H9 (cell line): Measurements from ENCODE around the gene VENTX. TPM values are rescaled to one million over a fixed set of nuclear protein-coding genes. Genes with fewer than 3 reads are reported as not detected.

ENCODE experiments used
- DNase-seq: peaks from one replicate; pipeline ENCODE4 v3.0.0-alpha.2; 2017
- H2AFZ ChIP-seq: one replicate; pipeline ENCODE4 v1.6.1; 2013; ENCODE audit warnings: mild to moderate bottlenecking, low read length, control low read depth, moderate library complexity
- H2AK5ac ChIP-seq: 2 replicates; pipeline ENCODE4 v1.6.1; 2013; ENCODE audit warnings: low read length, control low read depth, mixed read lengths; ENCODE audit not compliant: insufficient read length
- H2BK120ac ChIP-seq: one replicate; pipeline ENCODE4 v1.6.1; 2013; ENCODE audit warnings: low read depth, mild to moderate bottlenecking, low read length, control low read depth, inconsistent platforms; ENCODE audit not compliant: poor library complexity, severe bottlenecking
- H2BK12ac ChIP-seq: 2 replicates; pipeline ENCODE4 v1.6.1; 2013; ENCODE audit warnings: low read length, control low read depth, mixed read lengths, low read depth; ENCODE audit not compliant: insufficient read length
- H2BK15ac ChIP-seq: 2 replicates; pipeline ENCODE4 v1.6.1; 2013; ENCODE audit warnings: low read depth, low read length, control low read depth
- H2BK20ac ChIP-seq: one replicate; pipeline ENCODE4 v1.6.1; 2013; ENCODE audit warnings: low read depth, mild to moderate bottlenecking, low read length, control low read depth, inconsistent platforms; ENCODE audit not compliant: poor library complexity, severe bottlenecking
- H2BK5ac ChIP-seq: 2 replicates; pipeline ENCODE4 v1.6.1; 2013; ENCODE audit warnings: low read length, control low read depth, mixed read lengths; ENCODE audit not compliant: insufficient read length
- H3K14ac ChIP-seq: 2 replicates; pipeline ENCODE4 v1.6.1; 2013; ENCODE audit warnings: low read length, control low read depth; ENCODE audit not compliant: insufficient read depth
- H3K18ac ChIP-seq: 2 replicates; pipeline ENCODE4 v1.6.1; 2013; ENCODE audit warnings: low read depth, mild to moderate bottlenecking, mixed read lengths, low read length, control low read depth; ENCODE audit not compliant: insufficient read length
- H3K23ac ChIP-seq: 2 replicates; pipeline ENCODE4 v1.6.1; 2013; ENCODE audit warnings: low read length, control low read depth, mixed read lengths, low read depth; ENCODE audit not compliant: insufficient read length
- H3K23me2 ChIP-seq: 2 replicates; pipeline ENCODE4 v1.6.1; 2013; ENCODE audit warnings: low read depth, mild to moderate bottlenecking, mixed read lengths, low read length, control low read depth; ENCODE audit not compliant: insufficient read length, poor library complexity, severe bottlenecking
- H3K27ac ChIP-seq: 2 replicates; pipeline ENCODE4 v1.5.1; 2013; ENCODE audit warnings: low read length, control low read depth, mixed read lengths, low read depth; ENCODE audit not compliant: insufficient read length
- H3K27me3 ChIP-seq: 2 replicates; pipeline ENCODE4 v1.6.1; 2013; ENCODE audit warnings: low read length, control low read depth, inconsistent platforms; ENCODE audit not compliant: insufficient read depth
- H3K4ac ChIP-seq: 2 replicates; pipeline ENCODE4 v1.6.1; 2013; ENCODE audit warnings: low read depth, mild to moderate bottlenecking, control low read depth, inconsistent platforms, low read length, moderate library complexity
- H3K4me1 ChIP-seq: 2 replicates; pipeline ENCODE4 v1.6.1; 2013; ENCODE audit warnings: low read length, control low read depth, inconsistent platforms; ENCODE audit not compliant: insufficient read depth
- H3K4me2 ChIP-seq: 2 replicates; pipeline ENCODE4 v1.6.1; 2013; ENCODE audit warnings: low read length, control low read depth, mixed read lengths; ENCODE audit not compliant: insufficient read length, insufficient read depth
- H3K56ac ChIP-seq: 2 replicates; pipeline ENCODE4 v1.6.1; 2013; ENCODE audit warnings: low read depth, mild to moderate bottlenecking, mixed read lengths, low read length, control low read depth; ENCODE audit not compliant: insufficient read length
- H3K79me1 ChIP-seq: 2 replicates; pipeline ENCODE4 v1.6.1; 2013; ENCODE audit warnings: low read depth, mild to moderate bottlenecking, moderate library complexity, low read length, control low read depth, inconsistent platforms; ENCODE audit not compliant: insufficient read depth, poor library complexity, severe bottlenecking
- H3K79me2 ChIP-seq: 2 replicates; pipeline ENCODE4 v1.6.1; 2013; ENCODE audit warnings: low read length, control low read depth, inconsistent platforms; ENCODE audit not compliant: insufficient read depth
- H3K9ac ChIP-seq: 2 replicates; pipeline ENCODE4 v1.6.1; 2013; ENCODE audit warnings: low read length, control low read depth, mixed read lengths; ENCODE audit not compliant: insufficient read length; ENCODE audit errors: extremely low read depth
- H3K9me3 ChIP-seq: one replicate; pipeline ENCODE4 v1.6.1; 2013; ENCODE audit warnings: low read depth, low read length, inconsistent platforms; ENCODE audit not compliant: control insufficient read depth
- H3T11ph ChIP-seq: one replicate; pipeline ENCODE4 v1.6.1; 2013; ENCODE audit warnings: mild to moderate bottlenecking, low read length, control low read depth, inconsistent platforms
- H4K20me1 ChIP-seq: one replicate; pipeline ENCODE4 v1.6.1; 2013; ENCODE audit not compliant: control insufficient read depth, insufficient read length, insufficient read depth
- H4K5ac ChIP-seq: 2 replicates; pipeline ENCODE4 v1.6.1; 2013; ENCODE audit warnings: low read depth, mild to moderate bottlenecking, mixed read lengths, low read length, control low read depth; ENCODE audit not compliant: insufficient read length
- H4K8ac ChIP-seq: replicated peaks from 2 replicates; pipeline ENCODE4 v1.6.1; 2013; ENCODE audit warnings: low read length, control low read depth, mixed read lengths, low read depth; ENCODE audit not compliant: insufficient read length
- H4K91ac ChIP-seq: 2 replicates; pipeline ENCODE4 v1.6.1; 2013; ENCODE audit warnings: low read depth, mild to moderate bottlenecking, moderate library complexity, mixed read lengths, low read length, control low read depth; ENCODE audit not compliant: insufficient read length
- H3K27ac Mint-ChIP-seq, 3 experiments: 2 replicates in 2 of 3; 3 replicates in 1 of 3; pipeline ENCODE4 v1.8.0; 2020 to 2021; ENCODE audit warnings: mixed read lengths in 3 of 3, mild to moderate bottlenecking in 1 of 3, moderate library complexity in 1 of 3
- H3K27me3 Mint-ChIP-seq: 2 replicates; pipeline ENCODE4 v1.8.0; 2021; ENCODE audit warnings: low read depth, mild to moderate bottlenecking, moderate library complexity, mixed read lengths
- H3K36me3 Mint-ChIP-seq, 3 experiments: 2 replicates in 2 of 3; 3 replicates in 1 of 3; pipeline ENCODE4 v1.8.0; 2020 to 2021; ENCODE audit warnings: low read depth in 3 of 3, mixed read lengths in 3 of 3; ENCODE audit not compliant: insufficient read depth in 1 of 3
- H3K4me1 Mint-ChIP-seq, 2 experiments: 2 replicates each; pipeline ENCODE4 v1.8.0; 2020; ENCODE audit warnings: mixed read lengths in 2 of 2
- H3K4me3 Mint-ChIP-seq, 2 experiments: 2 replicates in 1 of 2; 3 replicates in 1 of 2; pipeline ENCODE4 v1.8.0; 2020 to 2021; ENCODE audit warnings: mild to moderate bottlenecking in 2 of 2, mixed read lengths in 2 of 2, moderate library complexity in 1 of 2
- H3K9me3 Mint-ChIP-seq, 2 experiments: 2 replicates in 1 of 2; 3 replicates in 1 of 2; pipeline ENCODE4 v1.8.0; 2020; ENCODE audit warnings: mild to moderate bottlenecking in 2 of 2, mixed read lengths in 2 of 2, moderate library complexity in 1 of 2
- CTCF ChIP-seq: fragments of 200-600 bp; sonication (generic); conservative IDR thresholded peaks from 3 replicates; pipeline ENCODE4 v1.8.0; 2021; ENCODE audit warnings: antibody characterized with exemption, mild to moderate bottlenecking
- WGBS: extraction: QIAGEN DNeasy Blood & Tissue Kit; methylation state at CpG from one replicate; pipeline ENCODE4 v1.1.7; 2013; ENCODE audit warnings: missing lambda C conversion rate, low lambda C conversion rate, mixed read lengths; ENCODE audit not compliant: insufficient read length; ENCODE audit errors: extremely low coverage; 5-methylcytosine and 5-hydroxymethylcytosine counted together
- total RNA-seq: library from RNA; stranded (reverse); gene quantifications from 2 replicates; pipeline ENCODE4 v1.2.1, GENCODE V29; 2021

The VENTX gene
- total RNA-seq, 1 experiment from 2014 or later, result 10.9 TPM

GRCh38 chr10:133196221-133196915, 41.3 kb upstream of the VENTX start:
- no peaks in the 10 kb centered on the region for H3K79me2 ChIP-seq
- no peak overlapping the region for H4K5ac ChIP-seq
- no peak overlapping the region for H2BK15ac ChIP-seq
- H3K18ac ChIP-seq, result no peak overlapping the region
- H3K23me2 ChIP-seq, result no peaks in the 10 kb centered on the region
- no peak overlapping the region for H3K4me3 Mint-ChIP-seq
- H3K4me1 Mint-ChIP-seq, result 0 out of 4 replicates have a peak, but pooled peaks cover 0 to 2% of the 10 kb centered on the region in 2 experiments
- H3K9me3 Mint-ChIP-seq, result peaks cover 17 to 31% of the 10 kb centered on the region in 2 experiments
- no peak overlapping the region for H4K8ac ChIP-seq
- TF ChIP-seq CTCF, result no peak
- no CpG with 5 or more reads among the region's 24 CpGs for WGBS
- no peak overlapping the region for H3K4ac ChIP-seq
- H4K91ac ChIP-seq, result no peak overlapping the region
- no peak overlapping the region for H3K27ac ChIP-seq
- H3K14ac ChIP-seq, result no peak overlapping the region
- no peaks in the 10 kb centered on the region for H4K20me1 ChIP-seq
- H2AFZ ChIP-seq, result no peak overlapping the region
- no peaks in the 10 kb centered on the region for H3K79me1 ChIP-seq
- no peak overlapping the region for H2BK5ac ChIP-seq
- H3K56ac ChIP-seq, result no peak overlapping the region
- H3K27me3 Mint-ChIP-seq, result peaks cover 16% of the 10 kb centered on the region
- H2BK120ac ChIP-seq, result no peak overlapping the region
- H3K9me3 ChIP-seq, result no peaks in the 10 kb centered on the region
- no peak overlapping the region for H2BK20ac ChIP-seq
- H2BK12ac ChIP-seq, result no peak overlapping the region
- no peak for DNase-seq
- H3K9ac ChIP-seq, result no peak overlapping the region
- no peaks in the 10 kb centered on the region for H3K27me3 ChIP-seq
- peaks cover 1 to 17% (median 13%) of the 10 kb centered on the region in 3 experiments; a peak in 6 of 7 replicates for H3K36me3 Mint-ChIP-seq
- H3K4me1 ChIP-seq, result no peaks in the 10 kb centered on the region
- H3K4me2 ChIP-seq, result no peak overlapping the region
- peak overlapping the region in 2 of 3 experiments; percentile 14 to 90; a peak in 2 of 7 replicates for H3K27ac Mint-ChIP-seq
- H2AK5ac ChIP-seq, result no peak overlapping the region
- H3K23ac ChIP-seq, result no peak overlapping the region
- no peak overlapping the region for H3T11ph ChIP-seq
